Vagina (tissue), 2 donors: ENCODE measurements around the gene FAM219A.

Source experiments
- CTCF ChIP-seq, 3 experiments: fragments of 450-650 bp in 2 of 3; fragments of 200-600 bp in 1 of 3; sonication (generic) in 1 of 3; IDR thresholded peaks; one replicate each; pipeline ENCODE4 v1.5.1; 2017 to 2019; ENCODE audit warnings: antibody characterized with exemption in 3 of 3, mild to moderate bottlenecking in 2 of 3, moderate library complexity in 2 of 3
- POLR2A ChIP-seq, 2 donors: fragments of 450-650 bp; IDR thresholded peaks; one replicate each; pipeline ENCODE4 v1.6.1; 2017; ENCODE audit warnings: antibody characterized with exemption in 2 of 2, mild to moderate bottlenecking in 2 of 2, moderate library complexity in 2 of 2
- POLR2AphosphoS5 ChIP-seq, 2 donors: sonication (generic); formaldehyde crosslinking; IDR thresholded peaks; one replicate each; pipeline ENCODE4 v1.9.0; 2017; ENCODE audit warnings: antibody characterized with exemption in 2 of 2, mild to moderate bottlenecking in 2 of 2, low read depth in 1 of 2; ENCODE audit not compliant: insufficient read depth in 1 of 2

GRCh38 chr9:34443976-34444375, 14.4 kb downstream of the FAM219A start:
- TF ChIP-seq CTCF (IDR thresholded peaks at IDR 0.05) (no peak), POLR2A (IDR thresholded peaks at IDR 0.05) (no peak), POLR2AphosphoS5 (IDR thresholded peaks at IDR 0.05; ENCODE audit: insufficient read depth in 1 of 2, low read depth in 1 of 2) (no peak)
